ENCODE measurements around the gene MRPL46.

- no peak for TF ChIP-seq MYC (IDR thresholded peaks at IDR 0.05; ENCODE audit: low read depth, low read length)
- no peak for TF ChIP-seq POLR2A (IDR thresholded peaks at IDR 0.05; ENCODE audit: extremely low read depth, insufficient read length)
- TF ChIP-seq CTCF (IDR thresholded peaks at IDR 0.05; ENCODE audit: low read depth, low read length) = no peak
- TF ChIP-seq, protein P1, sequence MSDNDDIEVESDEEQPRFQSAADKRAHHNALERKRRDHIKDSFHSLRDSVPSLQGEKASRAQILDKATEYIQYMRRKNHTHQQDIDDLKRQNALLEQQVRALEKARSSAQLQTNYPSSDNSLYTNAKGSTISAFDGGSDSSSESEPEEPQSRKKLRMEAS (IDR thresholded peaks at IDR 0.05; ENCODE audit: low read depth, low read length) = no peak
These were observed 9.9 kb upstream of the MRPL46 start for GRCh38 chr15:88477126-88477525.

All from NB4 (cell line).